CD4-positive, alpha-beta T cell treated with Interferon gamma for 1 hour (primary cell): ENCODE data around the gene CACNA1C.

Experiments
- DNase-seq: peaks from one replicate; pipeline ENCODE4 v3.0.0-alpha.2; 2020

Gene CACNA1C

GRCh38 chr12:2498964-2499500 is 446.2 kb downstream of the CACNA1C start:
- DNase-seq, result no peak

GRCh38 chr12:2501464-2502191 is 448.8 kb downstream of the CACNA1C start:
- DNase-seq, result no peak

GRCh38 chr12:2503036-2503435 is 450.2 kb downstream of the CACNA1C start:
- no peak for DNase-seq

GRCh38 chr12:2503762-2504161 is 451.0 kb downstream of the CACNA1C start:
- no peak for DNase-seq

GRCh38 chr12:2504577-2504976 is 451.8 kb downstream of the CACNA1C start:
- DNase-seq, result no peak

GRCh38 chr12:2507814-2508213 is 455.0 kb downstream of the CACNA1C start:
- DNase-seq, result no peak

- no peak for DNase-seq
Observed at GRCh38 chr12:2509137-2509536, 456.4 kb downstream of the CACNA1C start.

- DNase-seq, result no peak
Observed at GRCh38 chr12:2510045-2510444, 457.3 kb downstream of the CACNA1C start.

- DNase-seq, result no peak
Observed at GRCh38 chr12:2513141-2514037, 460.6 kb downstream of the CACNA1C start.

GRCh38 chr12:2514038-2514340 is 461.2 kb downstream of the CACNA1C start:
- DNase-seq, result no peak

- no peak for DNase-seq
Observed at GRCh38 chr12:2520722-2521246, 468.0 kb downstream of the CACNA1C start.

GRCh38 chr12:2523317-2523716 is 470.5 kb downstream of the CACNA1C start:
- DNase-seq, result no peak

GRCh38 chr12:2523844-2524243 is 471.1 kb downstream of the CACNA1C start:
- DNase-seq, result no peak

- DNase-seq, result no peak
Observed at GRCh38 chr12:2526371-2526770, 473.6 kb downstream of the CACNA1C start.

- no peak for DNase-seq
Observed at GRCh38 chr12:2528001-2528400, 475.2 kb downstream of the CACNA1C start.

GRCh38 chr12:2529807-2530206 is 477.0 kb downstream of the CACNA1C start:
- DNase-seq, result no peak

- no peak for DNase-seq
Observed at GRCh38 chr12:2531371-2531770, 478.6 kb downstream of the CACNA1C start.

GRCh38 chr12:2533036-2533435 is 480.2 kb downstream of the CACNA1C start:
- no peak for DNase-seq

- DNase-seq, result no peak
Observed at GRCh38 chr12:2535583-2536204, 482.9 kb downstream of the CACNA1C start.

GRCh38 chr12:2536724-2537123 is 483.9 kb downstream of the CACNA1C start:
- no peak for DNase-seq

- DNase-seq, result no peak
Observed at GRCh38 chr12:2537868-2538541, 485.2 kb downstream of the CACNA1C start.

- no peak for DNase-seq
Observed at GRCh38 chr12:2539938-2540337, 487.2 kb downstream of the CACNA1C start.

- no peak for DNase-seq
Observed at GRCh38 chr12:2540535-2540941, 487.8 kb downstream of the CACNA1C start.
